Subcutaneous adipose tissue (tissue), 4 donors: ENCODE measurements around the gene DNM2. TPM values are rescaled to one million over a fixed set of nuclear protein-coding genes. Genes with fewer than 3 reads are reported as not detected.

Experiments
- total RNA-seq, 4 donors: library from RNA; depleted of rRNA; stranded (reverse); fragments of >200 nt; gene quantifications; one replicate each; pipeline ENCODE4 v1.1.0, GENCODE V29; 2016
- TF ChIP-seq, protein P1 (sequence below): fragments of 450-650 bp; IDR thresholded peaks from one replicate; pipeline ENCODE4 v1.5.1; 2016; ENCODE audit warnings: low read depth, mild to moderate bottlenecking, control low read depth, antibody characterized with exemption, moderate library complexity

The DNM2 gene
- total RNA-seq, 4 donors from 2014 or later, result 63.9 to 140 (median 91.5) TPM

DNA sequence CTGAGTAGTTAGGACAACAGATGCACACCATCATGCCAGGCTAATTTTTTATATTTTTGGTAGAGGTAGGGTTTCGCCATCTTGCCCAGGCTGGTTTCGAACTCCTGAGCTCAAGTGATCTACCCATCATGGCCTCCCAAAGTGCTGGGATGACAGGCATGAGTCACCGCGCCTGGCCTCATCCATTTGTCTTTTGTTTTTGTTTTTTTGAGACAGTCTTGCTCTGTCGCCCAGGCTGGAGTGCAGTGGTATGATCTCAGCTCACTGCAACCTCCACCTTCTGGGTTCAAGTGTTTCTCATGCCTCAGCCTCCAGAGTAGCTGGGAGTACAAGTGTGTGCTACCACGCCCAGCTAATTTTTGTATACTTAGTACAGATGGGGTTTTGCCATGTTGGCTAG, 57.0 kb downstream of the DNM2 start:
- TF ChIP-seq, protein P1, sequence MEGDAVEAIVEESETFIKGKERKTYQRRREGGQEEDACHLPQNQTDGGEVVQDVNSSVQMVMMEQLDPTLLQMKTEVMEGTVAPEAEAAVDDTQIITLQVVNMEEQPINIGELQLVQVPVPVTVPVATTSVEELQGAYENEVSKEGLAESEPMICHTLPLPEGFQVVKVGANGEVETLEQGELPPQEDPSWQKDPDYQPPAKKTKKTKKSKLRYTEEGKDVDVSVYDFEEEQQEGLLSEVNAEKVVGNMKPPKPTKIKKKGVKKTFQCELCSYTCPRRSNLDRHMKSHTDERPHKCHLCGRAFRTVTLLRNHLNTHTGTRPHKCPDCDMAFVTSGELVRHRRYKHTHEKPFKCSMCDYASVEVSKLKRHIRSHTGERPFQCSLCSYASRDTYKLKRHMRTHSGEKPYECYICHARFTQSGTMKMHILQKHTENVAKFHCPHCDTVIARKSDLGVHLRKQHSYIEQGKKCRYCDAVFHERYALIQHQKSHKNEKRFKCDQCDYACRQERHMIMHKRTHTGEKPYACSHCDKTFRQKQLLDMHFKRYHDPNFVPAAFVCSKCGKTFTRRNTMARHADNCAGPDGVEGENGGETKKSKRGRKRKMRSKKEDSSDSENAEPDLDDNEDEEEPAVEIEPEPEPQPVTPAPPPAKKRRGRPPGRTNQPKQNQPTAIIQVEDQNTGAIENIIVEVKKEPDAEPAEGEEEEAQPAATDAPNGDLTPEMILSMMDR, result no peak

DNA sequence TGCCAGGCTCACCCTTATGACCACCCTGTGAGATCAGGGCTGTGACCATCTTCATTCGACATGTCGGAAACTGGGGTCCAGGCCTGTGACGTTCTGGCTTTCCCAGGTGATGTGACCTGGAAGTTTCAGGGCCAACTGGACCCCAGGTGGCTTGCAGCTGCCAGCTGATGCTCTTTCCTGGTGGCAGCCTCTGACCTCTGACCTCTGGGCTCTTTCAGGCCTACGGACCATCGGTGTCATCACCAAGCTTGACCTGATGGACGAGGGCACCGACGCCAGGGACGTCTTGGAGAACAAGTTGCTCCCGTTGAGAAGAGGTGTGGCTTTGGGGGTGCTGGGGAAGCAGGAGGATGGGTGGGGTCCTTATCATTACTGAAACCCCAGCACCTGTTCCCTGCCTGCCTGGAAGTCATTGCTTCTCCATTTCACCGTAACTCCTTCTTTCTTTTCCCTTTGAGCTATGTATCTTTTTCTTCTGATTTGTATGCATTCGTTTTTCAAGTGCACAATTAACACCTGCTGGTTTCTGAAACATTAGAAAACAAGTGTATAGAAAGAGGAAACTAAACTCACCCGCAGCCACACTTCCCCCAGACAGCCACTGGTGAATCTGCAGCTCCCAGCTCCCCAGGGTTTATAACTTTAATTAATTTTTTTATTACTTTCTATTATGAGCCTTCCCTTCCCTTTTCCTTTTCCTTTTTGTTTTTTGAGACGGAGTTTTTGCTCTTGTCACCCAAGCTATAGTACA, 59.2 kb downstream of the DNM2 start:
- TF ChIP-seq, protein P1, result no peak

DNA sequence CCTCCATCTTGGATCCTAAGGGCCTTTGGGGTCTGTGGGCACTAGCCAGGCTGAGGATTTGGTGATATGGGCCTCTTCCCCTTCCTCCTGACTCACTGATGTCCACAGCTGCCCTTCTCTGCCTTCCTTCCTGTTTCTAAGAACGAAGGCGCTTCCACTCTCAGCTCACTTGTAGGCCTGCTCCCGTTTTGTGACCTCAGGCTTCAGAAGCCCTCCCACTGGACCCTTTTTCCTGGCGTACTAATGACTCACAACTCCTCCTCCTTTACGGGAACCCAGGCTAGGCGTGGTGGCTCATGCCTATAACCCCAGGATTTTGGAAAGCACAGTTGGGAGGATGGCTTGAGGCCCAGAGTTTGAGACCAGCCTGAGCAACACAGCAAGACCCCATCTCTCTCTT, 62.5 kb downstream of the DNM2 start:
- TF ChIP-seq, protein P1, result no peak

DNA sequence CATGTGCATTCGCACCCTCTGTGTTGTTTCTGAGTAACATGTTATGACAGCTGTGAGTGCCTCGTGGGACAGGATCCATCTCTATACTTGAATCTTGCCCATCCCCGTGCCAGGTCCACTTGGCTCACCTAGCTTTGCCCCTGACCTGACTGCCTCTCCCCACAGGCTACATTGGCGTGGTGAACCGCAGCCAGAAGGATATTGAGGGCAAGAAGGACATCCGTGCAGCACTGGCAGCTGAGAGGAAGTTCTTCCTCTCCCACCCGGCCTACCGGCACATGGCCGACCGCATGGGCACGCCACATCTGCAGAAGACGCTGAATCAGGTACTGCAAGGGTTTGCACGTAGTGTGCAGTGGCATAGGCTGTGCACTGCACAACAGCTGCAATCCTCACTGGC, 64.9 kb downstream of the DNM2 start:
- TF ChIP-seq, protein P1, result no peak

DNA sequence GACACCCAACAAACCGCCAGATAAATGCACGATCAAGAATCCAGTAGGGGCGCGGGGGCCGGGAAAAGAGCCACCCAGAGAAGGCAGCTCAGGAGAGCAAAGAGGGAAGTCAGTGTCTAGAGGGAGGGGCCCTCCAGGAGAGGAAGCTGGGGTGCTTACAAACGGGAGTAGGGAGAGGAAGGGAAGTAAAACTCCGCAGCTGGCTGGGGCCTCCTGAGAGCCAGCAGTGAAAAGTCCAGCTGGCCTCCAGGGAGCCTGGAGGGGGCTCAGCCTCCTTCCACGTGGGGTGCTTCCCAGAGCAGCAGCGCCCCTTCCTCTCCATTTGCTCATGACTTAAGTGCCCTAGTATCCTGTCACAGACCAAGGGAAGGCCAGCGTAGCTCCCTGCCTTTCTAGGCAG, 66.4 kb downstream of the DNM2 start:
- TF ChIP-seq, protein P1, result no peak

DNA sequence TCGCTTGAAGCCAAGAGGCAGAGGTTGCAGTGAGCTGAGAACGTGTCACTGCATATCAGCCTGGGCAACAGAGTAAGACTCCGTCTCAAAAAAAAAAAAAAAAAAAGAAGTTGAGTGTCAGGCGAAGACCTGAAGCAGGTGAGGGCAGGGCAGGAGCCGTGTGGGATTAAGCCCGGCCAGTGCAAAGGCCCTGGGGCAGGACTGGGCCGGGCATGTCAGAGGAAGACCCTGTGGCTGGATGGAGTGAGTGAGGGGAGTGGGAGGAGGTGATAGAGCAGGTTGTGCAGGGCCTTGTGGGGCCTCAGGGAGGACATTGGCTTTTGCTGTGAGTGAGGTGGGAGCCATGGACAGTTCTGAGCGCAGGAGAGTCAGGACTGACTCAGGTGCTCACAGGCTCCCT, 70.3 kb downstream of the DNM2 start:
- TF ChIP-seq, protein P1, result no peak

DNA sequence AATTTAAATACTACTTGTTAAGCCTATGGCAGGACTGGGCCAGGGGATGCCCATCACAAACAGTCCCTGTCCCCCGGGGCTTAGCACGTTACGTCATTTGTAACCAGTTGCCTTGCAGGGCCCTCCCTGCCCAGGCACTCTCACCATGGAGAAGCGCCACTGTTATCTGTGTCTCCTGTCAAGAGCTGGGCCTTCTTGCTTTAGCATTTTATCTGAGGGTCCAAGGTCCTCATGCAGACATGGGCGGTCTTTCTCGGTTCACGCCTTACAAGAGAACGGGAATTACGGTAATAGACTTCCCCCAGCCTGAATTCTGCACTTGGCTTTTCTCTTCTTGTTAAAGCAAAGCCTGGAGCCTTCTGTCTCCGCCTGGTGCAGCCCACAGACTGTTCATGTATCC, 72.0 kb downstream of the DNM2 start:
- TF ChIP-seq, protein P1, result no peak
